ENCODE measurements around the gene PACRG. TPM values are rescaled to one million over a fixed set of nuclear protein-coding genes. Genes with fewer than 3 reads are reported as not detected.
A peak's percentile ranks its signal among the peaks of the same experiment; 100 is the strongest.

Gene PACRG
- total RNA-seq, 1 experiment from 2014 or later, result not detected

- POLR2A ChIA-PET, result no interaction called here
- peak; percentile 86 to 88 for DNase-seq
- no peaks in the 10 kb centered on the region for H3K27me3 ChIP-seq (replicated peaks; ENCODE audit: control insufficient read depth, insufficient read depth, low read length)
- H3K9me3 ChIP-seq, result no peaks in the 10 kb centered on the region
- peak; percentile 62 to 96 for TF ChIP-seq CTCF (IDR thresholded peaks at IDR 0.05; ENCODE audit: insufficient read depth in 1 of 2, low read depth in 1 of 2, low read length in 1 of 2, severe bottlenecking in 1 of 2, unreplicated experiment in 1 of 2)
- CTCF ChIA-PET, result no interaction called here
- H3K4me1 ChIP-seq, result peaks cover 6% of the 10 kb centered on the region
- BruUV-seq (replicated peaks), result no TSS peak
- Mint-ChIP-seq H3K36me3 (ENCODE audit: insufficient read depth, unreplicated experiment) (peaks cover 6% of the 10 kb centered on the region), H3K27ac (ENCODE audit: unreplicated experiment) (peak overlapping the region; percentile 89), H3K27me3 (ENCODE audit: insufficient read depth, unreplicated experiment) (no peaks in the 10 kb centered on the region), H3K4me3 (ENCODE audit: unreplicated experiment) (peak overlapping the region; percentile 33), H3K4me1 (ENCODE audit: low read depth, unreplicated experiment) (no peaks in the 10 kb centered on the region), H3K9me3 (ENCODE audit: unreplicated experiment) (peaks cover 12% of the 10 kb centered on the region)
- H3K36me3 ChIP-seq (ENCODE audit: control insufficient read depth, insufficient read depth, low read length), result no peaks in the 10 kb centered on the region
- no peak overlapping the region for H3K4me3 ChIP-seq (ENCODE audit: low read depth, low read length)
- intact Hi-C loops (cut with micrococcal nuclease; ENCODE audit: unreplicated experiment), result loop anchor here (1.0 to 10.0 kb wide), 6 partner anchors 65 to 775 kb away; no protein-coding TSS in a partner anchor
Observed at GRCh38 chr6:163180874-163181541, 453.2 kb downstream of the PACRG start.

GRCh38 chr6:163181666-163182180, 453.9 kb downstream of the PACRG start:
- intact Hi-C loops (cut with micrococcal nuclease; ENCODE audit: unreplicated experiment), result loop anchor here (1.0 to 10.0 kb wide), 6 partner anchors 65 to 775 kb away; no protein-coding TSS in a partner anchor
- H3K27me3 ChIP-seq (replicated peaks; ENCODE audit: control insufficient read depth, insufficient read depth, low read length), result no peaks in the 10 kb centered on the region
- peaks cover 6% of the 10 kb centered on the region for H3K4me1 ChIP-seq
- Mint-ChIP-seq H3K36me3 (ENCODE audit: insufficient read depth, unreplicated experiment) (peaks cover 6% of the 10 kb centered on the region), H3K27me3 (ENCODE audit: insufficient read depth, unreplicated experiment) (no peaks in the 10 kb centered on the region), H3K27ac (ENCODE audit: unreplicated experiment) (peak overlapping the region; percentile 89), H3K4me3 (ENCODE audit: unreplicated experiment) (no peak overlapping the region), H3K4me1 (ENCODE audit: low read depth, unreplicated experiment) (no peaks in the 10 kb centered on the region), H3K9me3 (ENCODE audit: unreplicated experiment) (peaks cover 12% of the 10 kb centered on the region)
- no peaks in the 10 kb centered on the region for H3K36me3 ChIP-seq (ENCODE audit: control insufficient read depth, insufficient read depth, low read length)
- ChIA-PET POLR2A (no interaction called here), CTCF (no interaction called here)
- no peak overlapping the region for H3K4me3 ChIP-seq (ENCODE audit: low read depth, low read length)
- no peaks in the 10 kb centered on the region for H3K9me3 ChIP-seq
- no peak for DNase-seq
- no TSS peak for BruUV-seq (replicated peaks)
- TF ChIP-seq CTCF (IDR thresholded peaks at IDR 0.05; ENCODE audit: insufficient read depth in 1 of 2, low read depth in 1 of 2, low read length in 1 of 2, severe bottlenecking in 1 of 2, unreplicated experiment in 1 of 2), result no peak

GRCh38 chr6:163182696-163183095, 454.9 kb downstream of the PACRG start:
- Mint-ChIP-seq H3K36me3 (ENCODE audit: insufficient read depth, unreplicated experiment) (peaks cover 6% of the 10 kb centered on the region), H3K4me1 (ENCODE audit: low read depth, unreplicated experiment) (no peaks in the 10 kb centered on the region), H3K4me3 (ENCODE audit: unreplicated experiment) (no peak overlapping the region), H3K9me3 (ENCODE audit: unreplicated experiment) (peaks cover 12% of the 10 kb centered on the region), H3K27me3 (ENCODE audit: insufficient read depth, unreplicated experiment) (no peaks in the 10 kb centered on the region), H3K27ac (ENCODE audit: unreplicated experiment) (peak overlapping the region; percentile 50)
- DNase-seq, result no peak
- no peaks in the 10 kb centered on the region for H3K36me3 ChIP-seq (ENCODE audit: control insufficient read depth, insufficient read depth, low read length)
- POLR2A ChIA-PET, result no interaction called here
- TF ChIP-seq CTCF (IDR thresholded peaks at IDR 0.05; ENCODE audit: insufficient read depth in 1 of 2, low read depth in 1 of 2, low read length in 1 of 2, severe bottlenecking in 1 of 2, unreplicated experiment in 1 of 2), result no peak
- intact Hi-C loops (cut with micrococcal nuclease; ENCODE audit: unreplicated experiment), result loop anchor here (10.0 kb wide), 1 partner anchor 328 kb away; no protein-coding TSS in a partner anchor
- no TSS peak for BruUV-seq (replicated peaks)
- peaks cover 6% of the 10 kb centered on the region for H3K4me1 ChIP-seq
- H3K9me3 ChIP-seq, result no peaks in the 10 kb centered on the region
- no peaks in the 10 kb centered on the region for H3K27me3 ChIP-seq (replicated peaks; ENCODE audit: control insufficient read depth, insufficient read depth, low read length)
- CTCF ChIA-PET, result no interaction called here
- no peak overlapping the region for H3K4me3 ChIP-seq (ENCODE audit: low read depth, low read length)

All from Caco-2 (cell line).